DND-41 (cell line): ENCODE results near the gene ZNF667.

ENCODE experiments used
- EZH2 ChIP-seq: IDR thresholded peaks from 3 replicates; pipeline ENCODE4 v1.6.1; 2012; ENCODE audit warnings: borderline replicate concordance, low read depth, mild to moderate bottlenecking, moderate library complexity, low read length, inconsistent platforms; ENCODE audit not compliant: severe bottlenecking
- TF ChIP-seq, protein P1 (sequence below): IDR thresholded peaks from 2 replicates; pipeline ENCODE4 v1.5.1; 2012; ENCODE audit warnings: borderline replicate concordance, low read length, moderate library complexity, mild to moderate bottlenecking; ENCODE audit not compliant: poor library complexity, severe bottlenecking; ENCODE audit errors: extremely low read depth

DNA sequence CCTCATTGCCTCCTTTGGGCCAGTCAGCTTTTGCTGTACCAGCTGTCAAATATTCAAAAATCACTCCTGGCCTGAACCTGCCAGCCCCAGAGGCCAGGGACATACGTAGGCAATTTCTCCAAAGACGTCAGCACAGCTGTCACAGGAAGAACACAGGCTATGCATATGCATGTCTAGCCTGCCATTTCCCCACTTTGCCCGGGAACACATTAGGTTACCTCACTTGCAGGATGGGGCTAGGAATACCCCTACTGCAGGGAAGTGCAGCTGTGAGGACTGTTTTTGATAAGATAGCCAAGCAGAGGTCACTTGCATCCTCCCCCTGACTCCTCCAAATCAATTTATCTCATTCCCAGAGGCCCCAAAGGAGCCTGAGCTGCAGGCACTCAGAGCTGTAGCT, 2.8 kb downstream of the ZNF667 start:
- TF ChIP-seq, protein P1, sequence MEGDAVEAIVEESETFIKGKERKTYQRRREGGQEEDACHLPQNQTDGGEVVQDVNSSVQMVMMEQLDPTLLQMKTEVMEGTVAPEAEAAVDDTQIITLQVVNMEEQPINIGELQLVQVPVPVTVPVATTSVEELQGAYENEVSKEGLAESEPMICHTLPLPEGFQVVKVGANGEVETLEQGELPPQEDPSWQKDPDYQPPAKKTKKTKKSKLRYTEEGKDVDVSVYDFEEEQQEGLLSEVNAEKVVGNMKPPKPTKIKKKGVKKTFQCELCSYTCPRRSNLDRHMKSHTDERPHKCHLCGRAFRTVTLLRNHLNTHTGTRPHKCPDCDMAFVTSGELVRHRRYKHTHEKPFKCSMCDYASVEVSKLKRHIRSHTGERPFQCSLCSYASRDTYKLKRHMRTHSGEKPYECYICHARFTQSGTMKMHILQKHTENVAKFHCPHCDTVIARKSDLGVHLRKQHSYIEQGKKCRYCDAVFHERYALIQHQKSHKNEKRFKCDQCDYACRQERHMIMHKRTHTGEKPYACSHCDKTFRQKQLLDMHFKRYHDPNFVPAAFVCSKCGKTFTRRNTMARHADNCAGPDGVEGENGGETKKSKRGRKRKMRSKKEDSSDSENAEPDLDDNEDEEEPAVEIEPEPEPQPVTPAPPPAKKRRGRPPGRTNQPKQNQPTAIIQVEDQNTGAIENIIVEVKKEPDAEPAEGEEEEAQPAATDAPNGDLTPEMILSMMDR, result no peak
- no peak for TF ChIP-seq EZH2
